Keratinocyte (primary cell): ENCODE results near the gene CHCHD10. TPM values are rescaled to one million over a fixed set of nuclear protein-coding genes. Genes with fewer than 3 reads are reported as not detected.

Experiments used
- DNase-seq: peaks from one replicate; pipeline ENCODE4 v3.0.0-alpha.2; 2011; ENCODE audit warnings: low read depth, missing footprints, low spot score
- FAIRE-seq: peaks from 2 replicates; lab custom pipeline; 2011; peaks lifted over from hg19 to GRCh38; lab: Jason Lieb, UNC
- H2AFZ ChIP-seq: 2 replicates; pipeline ENCODE4 v1.6.0; 2012; ENCODE audit warnings: low read length, control low read depth, inconsistent platforms; ENCODE audit not compliant: control insufficient read depth
- H3K27ac ChIP-seq: 2 replicates; pipeline ENCODE4 v1.5.1; 2011; ENCODE audit warnings: low read length; ENCODE audit not compliant: control insufficient read depth, insufficient read depth
- H3K27me3 ChIP-seq: 3 replicates; pipeline ENCODE4 v1.6.0; 2011; ENCODE audit warnings: low read length; ENCODE audit not compliant: control insufficient read depth, insufficient read depth; ENCODE audit errors: extremely low read depth
- H3K36me3 ChIP-seq, 2 experiments: 2 replicates in 1 of 2; 3 replicates in 1 of 2; pipeline ENCODE4 v1.5.1; 2011; ENCODE audit warnings: low read length in 2 of 2, mild to moderate bottlenecking in 1 of 2; ENCODE audit not compliant: control insufficient read depth in 2 of 2, insufficient read depth in 2 of 2; ENCODE audit errors: extremely low read depth in 1 of 2
- H3K4me1 ChIP-seq: 3 replicates; pipeline ENCODE4 v1.5.1; 2011; ENCODE audit warnings: low read length; ENCODE audit not compliant: control insufficient read depth, insufficient read depth; ENCODE audit errors: extremely low read depth
- H3K4me2 ChIP-seq: 3 replicates; pipeline ENCODE4 v1.6.0; 2011; ENCODE audit warnings: low read depth, low read length; ENCODE audit not compliant: control insufficient read depth, insufficient read depth; ENCODE audit errors: extremely low read depth
- H3K4me3 ChIP-seq, 3 experiments: fragments of 200-600 bp in 1 of 3; sonication (generic) in 1 of 3; 2 replicates in 2 of 3; 3 replicates in 1 of 3; pipeline ENCODE4 v1.5.1; 2011 to 2016; ENCODE audit warnings: low read length in 3 of 3, mild to moderate bottlenecking in 3 of 3, control low read depth in 2 of 3, inconsistent platforms in 1 of 3, low read depth in 1 of 3, mixed read lengths in 1 of 3, mixed run types in 1 of 3, moderate library complexity in 1 of 3; ENCODE audit not compliant: control insufficient read depth in 2 of 3, insufficient read depth in 2 of 3; ENCODE audit errors: extremely low read depth in 1 of 3
- H3K79me2 ChIP-seq: 2 replicates; pipeline ENCODE4 v1.6.0; 2012; ENCODE audit warnings: low read length; ENCODE audit not compliant: control insufficient read depth, insufficient read depth
- H3K9ac ChIP-seq: 3 replicates; pipeline ENCODE4 v1.6.0; 2011; ENCODE audit warnings: low read length; ENCODE audit not compliant: control insufficient read depth, insufficient read depth; ENCODE audit errors: extremely low read depth
- H3K9me1 ChIP-seq: 3 replicates; pipeline ENCODE4 v1.6.0; 2011; ENCODE audit warnings: low read length; ENCODE audit not compliant: control insufficient read depth, insufficient read depth; ENCODE audit errors: extremely low read depth
- H3K9me3 ChIP-seq: 2 replicates; pipeline ENCODE4 v1.5.1; 2012; ENCODE audit warnings: low read depth, low read length; ENCODE audit not compliant: control insufficient read depth
- H4K20me1 ChIP-seq: 3 replicates; pipeline ENCODE4 v1.6.0; 2011; ENCODE audit warnings: low read length; ENCODE audit not compliant: control insufficient read depth, insufficient read depth; ENCODE audit errors: extremely low read depth
- CTCF ChIP-seq, 3 experiments: IDR thresholded peaks in 1 of 3; conservative IDR thresholded peaks in 1 of 3; optimal IDR thresholded peaks in 1 of 3; 2 replicates in 2 of 3; 3 replicates in 1 of 3; pipeline versions ENCODE3 to v1.5.1; 2011; ENCODE audit warnings: low read length in 3 of 3, mild to moderate bottlenecking in 3 of 3, moderate library complexity in 2 of 3, control low read depth in 1 of 3, inconsistent platforms in 1 of 3; ENCODE audit not compliant: insufficient read depth in 2 of 3; ENCODE audit errors: extremely low read depth in 1 of 3
- EZH2 ChIP-seq: IDR thresholded peaks from one replicate; pipeline ENCODE4 v1.6.1; 2012; ENCODE audit warnings: inconsistent platforms, mild to moderate bottlenecking, low read length, moderate library complexity
- dilution Hi-C: fragments of 300-500 bp; cut with MboI; formaldehyde crosslinking; loops from one replicate; pipeline ENCODE4 v1.7.0; 2020; ENCODE audit warnings: low sequenced_read_pairs; ENCODE audit not compliant: extremely low pct_ligation_motif_present
- polyA plus RNA-seq, 5 experiments: library from polyadenylated mRNA; depleted of rRNA in 3 of 5; stranded (reverse) in 3 of 5; stranded (forward) in 1 of 5; unstranded in 1 of 5; fragments of >200 nt; gene quantifications; 1 replicate in 1 of 5; 2 replicates in 3 of 5; 3 replicates in 1 of 5; pipeline versions ENCODE4 v1.2.1 to v1.2.3, GENCODE V29; 2011 to 2012; ENCODE audit warnings: missing spikeins in 2 of 5, low read depth in 1 of 5, low replicate concordance in 1 of 5

Gene CHCHD10
- polyA plus RNA-seq, 1 donor (not counting 4 experiments of a cell fraction or from before 2014, with no cell fraction given) = 10.4 TPM

- Histone ChIP-seq H4K20me1 (no peaks in the 10 kb centered on the region), H3K9ac (no peak overlapping the region), H2AFZ (no peak overlapping the region), H3K9me1 (no peaks in the 10 kb centered on the region), H3K27ac (no peak overlapping the region), H3K9me3 (no peaks in the 10 kb centered on the region), H3K79me2 (no peaks in the 10 kb centered on the region), H3K27me3 (no peaks in the 10 kb centered on the region), H3K4me2 (no peak overlapping the region), H3K36me3 (peaks cover 11 to 17% of the 10 kb centered on the region in 2 experiments), H3K4me1 (no peaks in the 10 kb centered on the region), H3K4me3 (no peak overlapping the region)
- DNase-seq (no peak), FAIRE-seq (no peak)
- TF ChIP-seq CTCF (optimal IDR thresholded peaks at IDR 0.05 in 1 of 3, IDR thresholded peaks at IDR 0.05 in 1 of 3, conservative IDR thresholded peaks at IDR 0.05 in 1 of 3; ENCODE audit: extremely low read depth in 1 of 3, insufficient read depth in 2 of 3, low read length in 3 of 3) = no peak
- TF ChIP-seq EZH2 = no peak
- dilution Hi-C loops = no loop called here
Measured at GRCh38 chr22:23743303-23743705, 24.5 kb downstream of the CHCHD10 start.

GRCh38 chr22:23742505-23743264 lies 25.1 kb downstream of the CHCHD10 start:
- Histone ChIP-seq H3K9me3 (no peaks in the 10 kb centered on the region), H3K27ac (no peak overlapping the region), H3K4me1 (no peaks in the 10 kb centered on the region), H3K27me3 (no peaks in the 10 kb centered on the region), H3K36me3 (peaks cover 11 to 17% of the 10 kb centered on the region in 2 experiments), H4K20me1 (no peaks in the 10 kb centered on the region), H3K9me1 (no peaks in the 10 kb centered on the region), H3K4me2 (no peak overlapping the region), H3K4me3 (no peak overlapping the region), H2AFZ (no peak overlapping the region), H3K9ac (no peak overlapping the region), H3K79me2 (no peaks in the 10 kb centered on the region)
- DNase-seq = no peak
- dilution Hi-C loops = no loop called here
- no peak for FAIRE-seq
- no peak for TF ChIP-seq EZH2
- TF ChIP-seq CTCF (optimal IDR thresholded peaks at IDR 0.05 in 1 of 3, IDR thresholded peaks at IDR 0.05 in 1 of 3, conservative IDR thresholded peaks at IDR 0.05 in 1 of 3; ENCODE audit: extremely low read depth in 1 of 3, insufficient read depth in 2 of 3, low read length in 3 of 3) = no peak
